ENCODE data around the gene DGCR2.

- no peak for TF ChIP-seq CTCF (IDR thresholded peaks at IDR 0.05)
- no peak for TF ChIP-seq POLR2A (IDR thresholded peaks at IDR 0.05)
Measured at GRCh38 chr22:19169947-19170318, 47.7 kb upstream of the DGCR2 start.
